Measurements from ENCODE around the gene MCU.
"Not testable (repeated sequence)": the region's sequence is repeated elsewhere in the genome, so short reads cannot be mapped to it uniquely, and the experiment has no call there.

The MCU gene

GRCh38 chr10:72912736-72913135 is 220.8 kb downstream of the MCU start:
- DNase-seq = no peak

DNA sequence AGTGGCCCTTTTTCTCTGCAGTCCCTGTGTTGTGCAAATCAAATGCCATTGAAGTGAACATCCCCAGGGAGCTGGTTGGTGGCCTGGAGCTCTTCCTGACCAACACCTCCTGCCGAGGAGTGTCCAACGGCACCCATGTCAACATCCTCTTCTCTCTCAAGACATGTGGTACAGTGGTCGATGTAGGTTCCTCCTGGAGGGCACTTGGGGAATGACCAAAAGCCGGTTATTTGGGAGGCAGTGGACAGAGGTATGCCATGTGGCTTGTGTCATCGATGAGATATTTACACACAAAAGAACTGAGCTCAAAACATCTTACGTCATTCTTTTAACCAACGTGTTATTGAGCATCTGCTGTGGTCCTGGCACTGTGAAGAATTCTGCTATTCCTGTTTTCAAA is 221.3 kb downstream of the MCU start:
- DNase-seq = no peak

DNA sequence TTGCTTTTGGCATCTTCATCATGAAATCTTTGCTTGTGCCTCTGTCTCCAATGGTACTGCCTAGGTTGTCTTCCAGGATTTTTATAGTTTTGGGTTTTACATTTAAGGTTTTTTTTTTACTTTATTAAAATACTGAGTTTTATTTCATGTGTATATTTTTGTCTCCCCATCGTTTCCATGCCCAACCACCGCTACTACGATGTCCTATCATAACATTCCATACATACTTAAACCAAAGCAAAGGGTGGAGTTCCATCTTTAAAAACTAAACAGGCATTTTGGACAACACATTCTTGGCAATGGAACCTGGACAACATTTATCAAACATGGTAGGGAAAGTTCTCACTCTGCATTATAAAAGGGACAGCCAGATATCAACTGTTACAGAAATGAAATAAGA is 225.3 kb downstream of the MCU start:
- DNase-seq = not testable (repeated sequence)

GRCh38 chr10:72917803-72918332 is 225.9 kb downstream of the MCU start:
- DNase-seq = not testable (repeated sequence)

- no peak for DNase-seq
Observed at GRCh38 chr10:72918352-72918751, 226.4 kb downstream of the MCU start.

DNA sequence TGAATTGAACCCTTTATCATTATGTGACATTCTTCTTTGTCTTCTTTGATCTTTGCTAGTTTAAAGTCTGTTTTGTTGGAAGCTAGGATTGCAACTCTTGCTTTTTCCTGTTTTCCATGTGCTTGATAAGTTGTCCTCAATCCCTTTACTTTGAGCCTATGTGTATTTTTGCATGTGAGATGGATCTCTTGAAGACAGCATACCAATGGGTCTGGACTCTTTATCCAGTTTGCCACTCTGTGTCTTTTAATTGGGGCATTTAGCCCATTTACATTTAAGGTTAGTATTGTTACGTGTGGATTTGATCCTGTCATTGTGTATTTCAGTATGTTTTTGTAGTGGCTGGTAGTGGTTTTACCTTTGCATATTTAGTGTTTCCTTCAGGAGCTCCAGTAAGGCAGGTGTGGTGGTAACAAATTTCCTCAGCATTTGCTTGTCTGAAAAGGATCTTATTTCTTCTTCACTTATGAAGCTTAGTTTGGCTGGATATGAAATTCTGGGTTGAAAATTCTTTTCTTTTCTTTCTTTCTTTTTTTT is 229.3 kb downstream of the MCU start:
- DNase-seq = not testable (repeated sequence)

DNA sequence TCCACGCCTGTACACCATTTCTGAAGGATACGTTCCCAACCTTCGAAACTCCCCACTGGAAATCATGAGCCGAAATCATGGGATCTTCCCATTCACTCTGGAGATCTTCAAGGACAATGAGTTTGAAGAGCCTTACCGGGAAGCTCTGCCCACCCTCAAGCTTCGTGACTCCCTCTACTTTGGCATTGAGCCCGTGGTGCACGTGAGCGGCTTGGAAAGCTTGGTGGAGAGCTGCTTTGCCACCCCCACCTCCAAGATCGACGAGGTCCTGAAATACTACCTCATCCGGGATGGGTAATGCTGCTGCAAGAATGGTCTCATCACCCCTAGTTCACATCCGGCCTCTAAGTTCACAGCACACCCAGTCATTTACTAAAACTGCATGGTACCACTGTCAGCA is 232.4 kb downstream of the MCU start:
- DNase-seq = no peak

DNA sequence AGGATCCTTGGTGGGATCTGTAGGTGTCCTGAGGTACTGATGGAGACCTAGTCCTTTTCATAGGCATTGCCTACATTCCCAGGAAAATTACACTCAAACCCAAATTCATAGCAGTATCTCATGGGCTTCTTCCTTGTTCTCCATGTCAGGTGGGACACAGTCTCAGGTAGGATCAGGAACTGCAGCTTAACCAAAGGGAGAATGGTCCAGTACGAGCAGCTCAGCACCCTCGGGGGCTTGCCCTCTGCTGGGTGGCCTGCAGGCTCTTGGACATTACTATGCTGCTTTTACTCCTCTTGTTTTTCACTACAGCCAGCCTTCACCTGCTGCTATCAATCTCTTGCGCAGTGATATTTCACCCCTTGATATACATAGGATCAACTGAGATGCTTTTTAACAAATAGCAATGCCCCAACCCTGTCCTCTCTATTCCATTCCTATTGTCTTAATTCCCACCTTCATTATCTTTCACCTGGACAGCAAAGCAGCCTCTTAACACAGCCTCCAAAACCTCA is 234.1 kb downstream of the MCU start:
- DNase-seq = no peak

DNA sequence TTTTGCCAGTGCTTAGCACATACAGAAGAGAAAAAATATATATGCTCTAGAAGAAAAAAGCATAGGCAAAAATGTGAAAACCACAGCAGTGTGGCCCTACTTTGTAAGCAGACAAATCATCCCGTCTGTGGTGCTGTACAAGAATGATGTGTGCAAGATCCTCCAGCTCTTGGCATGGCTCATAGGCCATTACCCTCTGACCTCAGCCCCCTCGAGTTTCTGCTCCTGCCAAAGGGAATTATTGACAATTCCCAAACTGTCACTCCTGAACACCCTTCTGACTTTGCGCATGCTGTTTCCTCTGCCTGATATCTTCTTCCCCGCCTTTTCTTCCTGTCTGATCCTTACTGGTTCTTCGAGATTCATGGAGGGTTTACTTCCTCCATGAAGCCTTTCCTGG is 235.5 kb downstream of the MCU start:
- DNase-seq = no peak

- DNase-seq = no peak
Observed at GRCh38 chr10:72928798-72929197, 236.9 kb downstream of the MCU start.

GRCh38 chr10:72930276-72930675 is 238.3 kb downstream of the MCU start:
- DNase-seq = no peak

DNA sequence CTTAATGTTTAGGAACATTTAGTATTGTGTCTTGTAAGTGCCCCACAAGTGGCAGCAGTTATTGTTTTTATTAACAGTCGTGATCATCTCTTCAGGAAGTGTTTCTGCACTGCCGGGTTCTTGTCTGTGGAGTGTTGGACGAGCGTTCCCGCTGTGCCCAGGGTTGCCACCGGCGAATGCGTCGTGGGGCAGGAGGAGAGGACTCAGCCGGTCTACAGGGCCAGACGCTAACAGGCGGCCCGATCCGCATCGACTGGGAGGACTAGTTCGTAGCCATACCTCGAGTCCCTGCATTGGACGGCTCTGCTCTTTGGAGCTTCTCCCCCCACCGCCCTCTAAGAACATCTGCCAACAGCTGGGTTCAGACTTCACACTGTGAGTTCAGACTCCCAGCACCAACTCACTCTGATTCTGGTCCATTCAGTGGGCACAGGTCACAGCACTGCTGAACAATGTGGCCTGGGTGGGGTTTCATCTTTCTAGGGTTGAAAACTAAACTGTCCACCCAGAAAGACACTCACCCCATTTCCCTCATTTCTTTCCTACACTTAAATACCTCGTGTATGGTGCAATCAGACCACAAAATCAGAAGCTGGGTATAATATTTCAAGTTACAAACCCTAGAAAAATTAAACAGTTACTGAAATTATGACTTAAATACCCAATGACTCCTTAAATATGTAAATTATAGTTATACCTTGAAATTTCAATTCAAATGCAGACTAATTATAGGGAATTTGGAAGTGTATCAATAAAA is 240.5 kb downstream of the MCU start:
- DNase-seq = no peak

DNA sequence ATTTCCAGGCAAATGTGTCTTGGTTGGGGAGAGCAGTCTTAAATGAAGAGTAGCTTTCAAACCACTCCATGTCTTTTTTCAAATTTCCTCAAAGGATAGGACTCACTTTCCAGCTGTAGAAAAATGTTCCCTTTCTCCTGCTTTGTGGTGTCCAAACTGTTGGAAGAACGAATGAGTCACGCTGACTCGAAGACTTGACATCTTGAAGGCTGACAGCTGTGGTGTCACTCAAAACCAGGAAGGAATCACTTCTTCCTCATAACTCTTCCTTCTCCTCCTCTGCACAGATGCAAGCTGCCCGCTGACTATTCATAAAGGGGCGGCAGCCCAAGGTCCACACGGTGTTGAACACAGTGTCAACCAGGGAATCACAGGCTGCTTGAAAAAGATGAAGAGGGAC is 243.4 kb downstream of the MCU start:
- DNase-seq = no peak
